ENCODE measurements around the gene NCAPD3. TPM values are rescaled to one million over a fixed set of nuclear protein-coding genes. Genes with fewer than 3 reads are reported as not detected.

NCAPD3 gene
- total RNA-seq, 1 experiment from 2014 or later: 85.0 TPM

- Histone ChIP-seq H3K9ac (ENCODE audit: low read length) (peak overlapping the region; percentile 90), H3K9me3 (ENCODE audit: low read length) (no peaks in the 10 kb centered on the region), H3K9me2 (replicated peaks; ENCODE audit: low read length) (no peaks in the 10 kb centered on the region), H3K4me2 (ENCODE audit: low read length) (peak overlapping the region; percentile 97), H3F3A (ENCODE audit: low read length, unreplicated experiment) (no peaks in the 10 kb centered on the region), H4K20me1 (ENCODE audit: low read length) (peaks cover 16% of the 10 kb centered on the region), H3K4me1 (ENCODE audit: insufficient read depth, low read length) (peaks cover 30% of the 10 kb centered on the region), H3K4me3 (ENCODE audit: low read length) (peak overlapping the region; percentile 92), H3K27ac (ENCODE audit: low read length) (no peak overlapping the region), H3K79me2 (ENCODE audit: low read length) (peaks cover 89% of the 10 kb centered on the region), H3K27me3 (ENCODE audit: low read length) (no peaks in the 10 kb centered on the region), H2AFZ (ENCODE audit: low read length) (peak overlapping the region; percentile 99), H3K36me3 (ENCODE audit: low read depth, low read length) (peaks cover 5% of the 10 kb centered on the region; the same call in 1 of the 2 replicates)
- peak; percentile 51 for DNase-seq
- TF ChIP-seq EZH2 (IDR thresholded peaks at IDR 0.05; ENCODE audit: low read length, unreplicated experiment): no peak
- no peak for TF ChIP-seq EZH2phosphoT487 (IDR thresholded peaks at IDR 0.05; ENCODE audit: borderline replicate concordance, low read length)
- no peak for TF ChIP-seq CTCF (conservative IDR thresholded peaks at IDR 0.05; ENCODE audit: low read depth, low read length)
- no TSS peak for BruUV-seq (replicated peaks)
- ChIA-PET CTCF (no interaction called here), POLR2A (ENCODE audit: unreplicated experiment) (interaction anchor here (0.6 to 1.3 kb wide), 2 partner anchors 19 to 42 kb away, joined by 3 to 4 read pairs; no protein-coding TSS in a partner anchor)
- peak; percentile 45 for ATAC-seq
- intact Hi-C loops (cut with micrococcal nuclease): loop anchor here (1.0 kb wide), 2 partner anchors 28 to 41 kb away; partner anchors contain the start of genes ACAD8 and THYN1
These were observed 1.2 kb upstream of the NCAPD3 start for GRCh38 chr11:134224710-134225664.

GRCh38 chr11:134223121-134223520 is 646 bp downstream of the NCAPD3 start:
- H3K79me2 ChIP-seq (ENCODE audit: low read length): peaks cover 85% of the 10 kb centered on the region
- peak; percentile 15 for DNase-seq
- peaks cover 17% of the 10 kb centered on the region for H3K36me3 ChIP-seq (ENCODE audit: low read depth, low read length)
- no peaks in the 10 kb centered on the region for H3F3A ChIP-seq (ENCODE audit: low read length, unreplicated experiment)
- no peak for ATAC-seq
- intact Hi-C loops (cut with micrococcal nuclease): no loop called here
- no peaks in the 10 kb centered on the region for H3K27me3 ChIP-seq (ENCODE audit: low read length)
- H3K9me3 ChIP-seq (ENCODE audit: low read length): no peaks in the 10 kb centered on the region
- BruUV-seq (replicated peaks): TSS peak; percentile 35
- peak overlapping the region; percentile 92 for H3K4me3 ChIP-seq (ENCODE audit: low read length)
- POLR2A ChIA-PET (ENCODE audit: unreplicated experiment): interaction anchor here (0.6 kb wide), 1 partner anchor 36 kb away, joined by 3 read pairs; no protein-coding TSS in a partner anchor
- H3K4me1 ChIP-seq (ENCODE audit: insufficient read depth, low read length): peaks cover 30% of the 10 kb centered on the region
- H3K9me2 ChIP-seq (replicated peaks; ENCODE audit: low read length): no peaks in the 10 kb centered on the region
- peak overlapping the region; percentile 97 for H3K4me2 ChIP-seq (ENCODE audit: low read length)
- no peak for TF ChIP-seq CTCF (conservative IDR thresholded peaks at IDR 0.05; ENCODE audit: low read depth, low read length)
- TF ChIP-seq EZH2phosphoT487 (IDR thresholded peaks at IDR 0.05; ENCODE audit: borderline replicate concordance, low read length): no peak
- no peak for TF ChIP-seq EZH2 (IDR thresholded peaks at IDR 0.05; ENCODE audit: low read length, unreplicated experiment)
- no peak overlapping the region for H3K27ac ChIP-seq (ENCODE audit: low read length)
- peak overlapping the region; percentile 90 for H3K9ac ChIP-seq (ENCODE audit: low read length)
- H2AFZ ChIP-seq (ENCODE audit: low read length): peak overlapping the region; percentile 99
- CTCF ChIA-PET: no interaction called here
- peaks cover 16% of the 10 kb centered on the region for H4K20me1 ChIP-seq (ENCODE audit: low read length)

All from PC-3 (cell line).